Effector memory CD4-positive, alpha-beta T cell (primary cell): ENCODE data around the gene KCNB1.

ENCODE experiments used
- DNase-seq, 3 donors: peaks; one replicate each; pipeline ENCODE4 v3.0.0-alpha.2; 2020
- H3K27ac ChIP-seq: 2 replicates; pipeline ENCODE4 v1.7.0; 2013; ENCODE audit warnings: mild to moderate bottlenecking, low read length, moderate library complexity; ENCODE audit not compliant: insufficient read depth, poor library complexity, severe bottlenecking
- H3K27me3 ChIP-seq: replicated peaks from 2 replicates; pipeline ENCODE4 v1.7.0; 2013; ENCODE audit warnings: mild to moderate bottlenecking, low read length; ENCODE audit not compliant: insufficient read depth, control insufficient read depth, poor library complexity, severe bottlenecking
- H3K36me3 ChIP-seq: 2 replicates; pipeline ENCODE4 v1.7.0; 2013; ENCODE audit warnings: mild to moderate bottlenecking, low read length, moderate library complexity; ENCODE audit not compliant: control insufficient read depth, insufficient read depth
- H3K4me1 ChIP-seq: 2 replicates; pipeline ENCODE4 v1.7.0; 2013; ENCODE audit warnings: low read length, mild to moderate bottlenecking; ENCODE audit not compliant: control insufficient read depth, insufficient read depth, poor library complexity, severe bottlenecking
- H3K4me3 ChIP-seq: 2 replicates; pipeline ENCODE4 v1.7.0; 2013; ENCODE audit warnings: low read length, low read depth, mild to moderate bottlenecking; ENCODE audit not compliant: insufficient read depth, poor library complexity, severe bottlenecking
- H3K9me3 ChIP-seq: 2 replicates; pipeline ENCODE4 v1.7.0; 2013; ENCODE audit warnings: mild to moderate bottlenecking, low read length, moderate library complexity; ENCODE audit not compliant: control insufficient read depth

KCNB1 gene

DNA sequence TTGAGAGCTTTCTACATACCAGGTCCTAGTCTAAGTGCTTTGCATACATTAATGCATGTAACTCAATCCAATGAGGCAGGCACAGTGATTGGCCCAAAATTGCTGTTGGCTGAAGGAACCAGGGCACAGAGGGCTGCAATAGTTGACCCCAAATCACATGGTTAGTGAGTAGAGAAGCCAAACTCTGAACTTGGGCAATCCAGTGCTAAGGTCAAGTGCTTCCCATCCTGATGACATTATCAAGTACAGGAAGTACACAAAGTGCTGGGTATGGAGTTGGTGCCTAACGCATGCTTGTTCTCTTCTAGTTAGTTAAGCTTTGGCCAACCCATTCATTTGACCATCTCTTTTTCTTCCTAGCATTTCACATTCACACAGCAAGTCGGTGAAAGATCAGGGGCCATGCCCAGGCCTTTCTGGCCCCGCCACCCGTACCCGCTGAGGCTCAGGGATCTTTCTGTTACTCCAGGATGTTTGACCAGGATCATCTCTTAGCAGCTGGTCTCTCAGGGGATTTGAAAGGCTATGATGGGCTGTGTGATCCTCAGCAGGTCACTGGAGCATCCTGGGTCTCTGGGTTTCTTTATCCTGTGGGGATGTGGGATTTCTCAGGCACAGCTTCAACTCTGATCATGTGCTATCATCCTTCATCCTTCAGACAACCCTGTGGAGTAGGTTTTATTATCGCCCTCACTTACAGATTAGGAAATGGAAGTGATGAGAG is 7.0 kb downstream of the KCNB1 start:
- Histone ChIP-seq H3K27me3 (peaks cover 11% of the 10 kb centered on the region), H3K9me3 (no peaks in the 10 kb centered on the region), H3K36me3 (no peaks in the 10 kb centered on the region), H3K4me3 (no peak overlapping the region), H3K4me1 (no peaks in the 10 kb centered on the region), H3K27ac (no peak overlapping the region)
- no peak for DNase-seq

DNA sequence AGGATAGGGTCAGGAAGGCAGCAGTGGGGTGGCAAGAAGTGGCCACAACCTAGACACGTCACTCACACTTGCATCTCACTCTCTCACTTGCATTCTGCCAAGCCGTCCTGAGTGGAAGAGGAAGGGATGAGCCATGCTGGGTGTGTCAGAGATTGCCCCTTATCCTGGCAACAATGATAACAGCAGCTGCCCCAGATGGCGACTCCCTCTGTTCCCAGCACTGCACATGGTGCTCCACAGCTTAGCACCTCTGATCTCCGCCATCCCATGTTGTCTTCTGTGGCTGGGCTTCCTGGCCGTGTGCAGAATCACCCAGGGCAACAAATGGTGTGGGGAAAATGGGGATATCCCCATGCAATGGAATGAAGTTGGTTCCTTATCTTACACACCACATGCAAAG is 11.1 kb downstream of the KCNB1 start:
- no peaks in the 10 kb centered on the region for H3K36me3 ChIP-seq
- no peaks in the 10 kb centered on the region for H3K9me3 ChIP-seq
- no peak overlapping the region for H3K27ac ChIP-seq
- no peaks in the 10 kb centered on the region for H3K4me1 ChIP-seq
- H3K27me3 ChIP-seq, result peaks cover 11% of the 10 kb centered on the region
- no peak for DNase-seq
- no peak overlapping the region for H3K4me3 ChIP-seq

DNA sequence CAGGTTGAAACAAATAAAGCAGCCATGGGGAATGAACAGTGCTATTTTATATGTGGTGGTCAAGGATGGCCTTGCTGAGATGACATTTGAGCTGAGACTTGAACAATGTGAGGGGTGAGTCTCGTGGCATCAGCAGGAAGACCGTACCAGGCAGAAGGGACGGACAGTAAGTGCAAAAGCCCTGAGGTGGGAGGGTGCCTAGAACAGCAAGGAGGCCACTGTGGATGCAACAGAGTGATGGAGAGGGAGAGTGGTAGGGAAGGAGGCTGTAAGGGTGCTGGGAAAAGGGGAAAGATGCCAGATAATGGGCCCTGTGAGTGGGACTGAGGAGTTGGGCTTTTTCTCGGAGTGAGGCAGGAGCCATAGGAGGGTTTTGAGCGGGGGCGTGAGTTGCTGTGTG is 11.5 kb downstream of the KCNB1 start:
- Histone ChIP-seq H3K9me3 (no peaks in the 10 kb centered on the region), H3K4me3 (no peak overlapping the region), H3K27me3 (peaks cover 11% of the 10 kb centered on the region), H3K27ac (no peak overlapping the region), H3K36me3 (no peaks in the 10 kb centered on the region), H3K4me1 (no peaks in the 10 kb centered on the region)
- DNase-seq, result no peak

DNA sequence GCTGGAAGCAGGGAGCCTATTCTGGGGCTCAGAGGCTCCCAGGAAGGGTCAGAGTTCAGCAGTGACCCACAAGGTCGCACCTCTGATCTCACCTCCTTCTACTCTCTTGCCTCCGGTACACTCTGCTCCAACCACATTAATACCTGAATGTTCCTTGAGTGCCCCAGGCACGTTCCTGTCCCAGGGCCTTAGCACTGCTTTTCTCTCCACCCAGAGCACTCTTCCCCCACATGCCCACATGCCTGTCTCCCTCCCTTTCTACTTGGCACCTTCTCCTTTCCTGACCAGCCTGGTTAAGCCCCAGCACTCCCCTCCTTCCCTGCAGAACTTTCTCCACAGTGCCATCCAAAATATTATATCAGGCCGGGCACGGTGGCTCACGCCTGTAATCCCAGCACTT is 13.4 kb downstream of the KCNB1 start:
- peaks cover 3% of the 10 kb centered on the region for H3K27me3 ChIP-seq

DNA sequence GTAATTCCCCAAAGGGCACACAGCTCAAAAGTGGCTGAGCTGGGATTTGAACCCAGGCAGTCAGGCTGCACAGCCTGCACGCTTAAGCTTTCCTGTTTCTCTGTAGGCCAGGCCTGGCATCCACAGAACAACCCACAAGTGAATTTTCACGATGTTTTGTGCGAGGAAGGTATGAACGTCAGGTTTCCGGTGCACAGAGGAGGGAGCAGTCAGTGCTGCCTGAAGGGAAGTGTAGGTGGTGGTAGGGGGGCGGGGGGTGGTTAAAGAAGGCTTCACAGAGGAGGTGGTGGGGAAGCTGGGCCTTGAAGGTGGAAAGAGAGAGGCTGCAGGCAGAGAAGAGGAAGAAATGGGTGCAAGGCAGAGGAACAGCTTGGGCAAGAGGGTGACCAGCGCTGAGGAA is 14.1 kb downstream of the KCNB1 start:
- DNase-seq, result no peak
- Histone ChIP-seq H3K9me3 (no peaks in the 10 kb centered on the region), H3K27me3 (peaks cover 3% of the 10 kb centered on the region)

More for the DNA sequence above, 13.4 kb downstream of the KCNB1 start:
- Histone ChIP-seq H3K36me3 (no peaks in the 10 kb centered on the region), H3K27ac (no peak overlapping the region), H3K4me1 (no peaks in the 10 kb centered on the region), H3K4me3 (no peak overlapping the region), H3K9me3 (no peaks in the 10 kb centered on the region)
- no peak for DNase-seq

DNA sequence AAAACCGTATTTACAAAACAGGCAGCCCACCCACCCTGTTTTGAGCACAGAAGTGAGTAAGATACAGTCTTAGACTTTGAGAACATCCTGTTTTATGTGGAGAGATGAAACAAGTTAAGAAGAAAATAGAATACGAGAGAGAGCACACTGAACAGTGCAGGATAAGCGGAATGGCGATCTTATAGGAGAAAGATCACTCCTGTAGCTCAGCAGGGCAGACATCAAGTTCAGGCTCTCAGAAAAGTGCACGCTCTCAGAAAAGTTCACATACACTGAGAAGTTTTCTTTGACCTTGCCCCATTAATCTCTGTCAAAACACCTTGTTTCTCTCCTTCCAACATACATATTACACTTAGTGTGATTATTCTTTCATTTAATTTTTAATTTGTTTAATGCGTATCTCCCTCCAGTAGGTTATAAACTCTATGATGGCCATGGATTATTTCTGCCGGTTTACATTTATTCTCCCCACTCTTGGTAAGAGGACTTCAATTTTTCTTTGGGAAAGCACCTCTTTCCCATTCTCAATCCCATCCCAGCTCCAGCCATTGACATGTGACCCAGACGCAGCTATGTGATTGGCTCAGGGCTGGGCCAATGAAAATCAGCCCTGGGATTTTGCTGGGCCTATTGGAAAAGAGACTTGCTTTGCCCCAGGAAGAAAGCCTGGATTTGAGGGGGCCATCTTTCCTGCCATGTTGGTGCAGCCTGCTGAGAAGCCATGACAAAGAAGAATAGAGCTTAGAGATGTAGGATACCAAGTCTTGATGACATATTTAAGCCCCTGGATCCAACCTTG is 16.2 kb downstream of the KCNB1 start:
- H3K27ac ChIP-seq, result no peak overlapping the region
- no peaks in the 10 kb centered on the region for H3K36me3 ChIP-seq
- no peak for DNase-seq
- no peak overlapping the region for H3K4me3 ChIP-seq
- no peaks in the 10 kb centered on the region for H3K4me1 ChIP-seq
- H3K27me3 ChIP-seq, result peaks cover 3% of the 10 kb centered on the region
- no peaks in the 10 kb centered on the region for H3K9me3 ChIP-seq

More for the DNA sequence above, 14.1 kb downstream of the KCNB1 start:
- Histone ChIP-seq H3K27ac (no peak overlapping the region), H3K4me3 (no peak overlapping the region), H3K4me1 (no peaks in the 10 kb centered on the region), H3K36me3 (no peaks in the 10 kb centered on the region)

DNA sequence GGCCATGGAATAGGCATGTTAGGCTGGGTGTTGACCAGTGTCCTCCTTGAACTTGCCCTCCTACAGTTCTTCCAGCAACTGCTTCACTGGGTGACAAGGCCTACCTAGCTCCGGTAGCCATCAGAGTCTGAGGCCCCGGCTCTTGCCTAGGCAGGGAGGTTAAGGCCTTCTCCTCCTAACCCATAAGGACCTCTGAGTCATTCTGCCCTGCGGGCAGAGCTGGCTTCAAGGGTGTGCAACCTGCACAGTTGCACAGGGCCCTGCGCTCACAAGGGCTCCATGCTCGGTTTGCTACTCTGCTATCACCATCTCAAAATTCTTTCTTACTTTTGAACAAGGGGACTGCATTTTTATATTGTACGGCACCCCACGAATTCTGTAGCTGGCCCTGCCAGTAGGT is 17.9 kb downstream of the KCNB1 start:
- Histone ChIP-seq H3K27me3 (no peaks in the 10 kb centered on the region), H3K4me3 (no peak overlapping the region), H3K36me3 (no peaks in the 10 kb centered on the region), H3K27ac (no peak overlapping the region), H3K4me1 (no peaks in the 10 kb centered on the region), H3K9me3 (no peaks in the 10 kb centered on the region)
- no peak for DNase-seq

DNA sequence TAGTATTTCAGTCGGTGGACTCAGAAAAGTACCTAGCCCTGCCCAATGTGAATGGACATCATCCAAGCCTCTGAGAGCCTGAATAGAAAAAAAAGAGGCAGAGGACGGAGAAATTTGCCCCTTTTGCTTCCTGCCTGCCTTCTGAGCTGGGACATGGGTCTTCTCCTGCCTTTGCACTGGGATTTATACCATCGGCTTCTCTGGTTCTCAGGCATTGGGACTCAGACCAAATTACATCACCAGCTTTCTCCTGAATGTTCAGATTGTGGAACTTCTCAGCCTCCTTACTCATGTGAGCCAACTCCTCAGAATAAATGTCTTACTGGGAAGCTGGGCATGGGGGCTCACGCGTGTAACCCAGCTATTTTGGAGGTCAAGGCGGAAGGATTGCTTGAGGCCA is 19.8 kb downstream of the KCNB1 start:
- Histone ChIP-seq H3K4me1 (no peaks in the 10 kb centered on the region), H3K36me3 (no peaks in the 10 kb centered on the region), H3K9me3 (no peaks in the 10 kb centered on the region), H3K27me3 (no peaks in the 10 kb centered on the region), H3K4me3 (no peak overlapping the region), H3K27ac (no peak overlapping the region)
- DNase-seq, result no peak

DNA sequence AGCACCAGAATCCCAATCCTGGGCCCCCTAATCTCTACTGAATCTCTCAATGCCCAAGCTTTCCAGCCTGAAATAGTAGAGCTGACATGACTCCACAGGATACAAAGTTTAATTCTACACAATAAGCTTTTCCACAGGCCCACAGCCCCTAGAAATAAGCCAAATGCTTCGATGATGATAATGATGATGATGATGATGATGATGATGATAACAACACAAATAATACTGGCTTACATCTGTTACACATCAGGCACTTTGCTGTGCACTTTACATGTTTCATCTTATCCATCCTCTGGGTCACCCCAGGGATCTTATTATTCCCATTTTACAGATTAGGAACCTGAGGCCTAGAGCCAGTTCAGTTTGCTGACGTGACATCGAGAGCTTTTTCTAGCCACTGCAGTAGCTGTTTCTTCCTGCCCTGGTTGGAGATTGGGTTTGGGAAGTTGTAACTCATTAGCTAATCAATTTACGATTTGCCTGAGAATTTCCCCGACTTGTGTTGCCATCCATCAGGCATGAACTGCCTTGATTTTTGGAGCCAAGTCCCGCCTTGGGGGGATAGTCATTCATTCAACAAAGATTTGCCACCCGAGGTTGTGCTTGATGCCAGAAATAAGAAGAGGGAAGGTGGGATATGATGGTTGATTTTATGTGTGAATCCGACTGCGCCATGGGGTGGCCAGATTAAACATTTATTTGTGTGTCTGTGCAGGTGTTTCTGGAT is 20.4 kb downstream of the KCNB1 start:
- H3K27ac ChIP-seq, result no peak overlapping the region
- no peaks in the 10 kb centered on the region for H3K9me3 ChIP-seq
- no peaks in the 10 kb centered on the region for H3K27me3 ChIP-seq
- H3K4me3 ChIP-seq, result no peak overlapping the region
- DNase-seq, result no peak
- no peaks in the 10 kb centered on the region for H3K4me1 ChIP-seq
- no peaks in the 10 kb centered on the region for H3K36me3 ChIP-seq

DNA sequence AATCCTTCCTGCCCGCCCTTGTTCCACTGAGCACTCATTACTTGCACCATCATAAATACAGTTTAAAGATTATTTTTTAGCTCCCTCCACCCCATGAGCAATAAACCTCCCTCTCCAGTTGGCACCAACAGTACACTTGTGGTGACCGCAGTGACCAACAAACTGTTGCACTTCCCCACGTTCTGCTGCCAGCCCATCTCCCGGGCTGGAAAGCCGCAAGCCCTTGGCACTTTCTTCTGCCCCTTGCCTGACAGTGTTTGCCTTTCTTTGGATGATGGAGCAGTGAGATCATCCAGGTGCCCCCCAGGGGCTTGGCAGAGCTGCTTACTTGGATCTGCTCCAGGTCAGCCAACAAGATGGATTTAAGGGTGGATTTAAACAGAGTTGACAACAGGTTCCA is 21.6 kb downstream of the KCNB1 start:
- no peaks in the 10 kb centered on the region for H3K4me1 ChIP-seq
- DNase-seq, result no peak
- no peaks in the 10 kb centered on the region for H3K36me3 ChIP-seq
- no peak overlapping the region for H3K27ac ChIP-seq
- no peaks in the 10 kb centered on the region for H3K9me3 ChIP-seq
- no peak overlapping the region for H3K4me3 ChIP-seq
- no peaks in the 10 kb centered on the region for H3K27me3 ChIP-seq
